Endothelial cell (in vitro differentiated cells): ENCODE results near the gene FAM219A. TPM values are rescaled to one million over a fixed set of nuclear protein-coding genes. Genes with fewer than 3 reads are reported as not detected.

Source experiments
- DNase-seq: peaks from one replicate; pipeline ENCODE4 v3.0.0; 2021; ENCODE audit warnings: low spot score
- H3K27ac Mint-ChIP-seq: one replicate; pipeline ENCODE4 v1.8.0; 2021; ENCODE audit warnings: mixed read lengths, inconsistent platforms; ENCODE audit not compliant: unreplicated experiment
- H3K27me3 Mint-ChIP-seq: one replicate; pipeline ENCODE4 v1.8.0; 2021; ENCODE audit warnings: mild to moderate bottlenecking, moderate library complexity, mixed read lengths, inconsistent platforms; ENCODE audit not compliant: unreplicated experiment
- H3K36me3 Mint-ChIP-seq: one replicate; pipeline ENCODE4 v1.8.0; 2021; ENCODE audit warnings: mild to moderate bottlenecking, low read depth, mixed read lengths, inconsistent platforms; ENCODE audit not compliant: unreplicated experiment
- H3K4me1 Mint-ChIP-seq: one replicate; pipeline ENCODE4 v1.8.0; 2021; ENCODE audit warnings: mild to moderate bottlenecking, mixed read lengths, inconsistent platforms; ENCODE audit not compliant: unreplicated experiment
- H3K4me3 Mint-ChIP-seq: one replicate; pipeline ENCODE4 v1.8.0; 2021; ENCODE audit warnings: mild to moderate bottlenecking, mixed read lengths, inconsistent platforms; ENCODE audit not compliant: unreplicated experiment
- H3K9me3 Mint-ChIP-seq: one replicate; pipeline ENCODE4 v1.8.0; 2021; ENCODE audit warnings: mixed read lengths, inconsistent platforms; ENCODE audit not compliant: unreplicated experiment
- long read RNA-seq: library from polyadenylated mRNA; unstranded; transcript quantifications from one replicate; pipeline ENCODE4 v2.0.0, GENCODE V29; 2020; ENCODE audit not compliant: unreplicated experiment
- total RNA-seq: library from RNA; stranded (reverse); fragmentation: NEBNext Ultra II Directional; extraction: Animal tissue kit (Norgen Biotek cat#: 25700); gene quantifications from one replicate; pipeline ENCODE4 v1.2.1, GENCODE V29; 2021; ENCODE audit not compliant: unreplicated experiment
- TF ChIP-seq, protein P1 (sequence below): fragments of 200-600 bp; sonication (generic); IDR thresholded peaks from one replicate; pipeline ENCODE4 v1.5.0; 2021; ENCODE audit warnings: antibody characterized with exemption; ENCODE audit not compliant: unreplicated experiment

The FAM219A gene, protein sequence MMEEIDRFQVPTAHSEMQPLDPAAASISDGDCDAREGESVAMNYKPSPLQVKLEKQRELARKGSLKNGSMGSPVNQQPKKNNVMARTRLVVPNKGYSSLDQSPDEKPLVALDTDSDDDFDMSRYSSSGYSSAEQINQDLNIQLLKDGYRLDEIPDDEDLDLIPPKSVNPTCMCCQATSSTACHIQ
- 55.3 TPM for total RNA-seq
- long read RNA-seq, partial matches to known transcripts, result 0 of 3 reads
- long read RNA-seq, other reads (novel, unspliced or antisense), result 2 of 3 reads

DNA sequence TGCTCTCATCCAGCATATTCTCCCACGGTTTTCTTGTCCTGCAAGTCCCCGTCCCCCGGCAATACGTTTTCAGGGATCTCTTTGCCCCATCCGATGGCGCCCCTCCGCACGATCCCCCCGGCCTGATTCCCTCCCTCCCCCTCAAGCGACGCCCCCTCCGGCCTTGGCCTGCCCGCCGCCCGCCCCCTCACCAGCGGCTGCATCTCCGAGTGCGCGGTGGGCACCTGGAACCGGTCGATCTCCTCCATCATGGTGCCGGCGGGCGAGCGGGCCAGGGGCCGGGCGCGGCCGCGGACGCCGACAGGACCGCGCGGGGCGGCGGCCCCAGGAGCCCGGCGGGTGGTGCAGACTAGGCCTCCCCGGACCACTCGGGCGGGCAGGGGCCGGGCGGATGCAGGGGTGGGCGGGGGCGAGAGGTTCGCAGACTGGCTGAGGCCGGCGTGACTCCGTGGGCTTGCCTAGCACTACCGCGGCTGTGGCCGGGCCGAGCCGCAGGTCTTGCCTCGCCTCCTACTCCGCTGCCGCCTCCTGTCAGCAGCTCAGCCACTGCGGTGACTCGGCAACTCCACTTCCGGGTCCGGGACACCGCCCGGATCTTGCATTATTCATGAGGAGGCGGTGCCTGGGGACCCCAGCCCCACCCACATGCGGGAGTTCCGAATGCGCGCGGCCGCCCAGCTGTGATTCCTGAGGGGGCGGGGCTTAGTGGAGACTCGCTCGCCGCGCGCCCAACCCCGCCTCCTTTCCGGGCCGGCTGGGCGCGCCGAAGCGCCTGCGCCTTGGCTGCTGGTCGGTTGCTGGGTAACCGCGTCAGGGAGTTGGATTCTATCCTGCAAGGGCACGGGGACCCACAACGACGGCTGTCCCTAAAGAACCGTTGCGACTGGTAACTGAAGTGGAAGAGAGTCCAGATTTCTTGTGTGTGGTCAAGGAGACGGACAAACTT is at the start of gene FAM219A, which contains the start of gene DNAI1:
Gene FAM219A, minus strand, starts transcription at position 558 of the 946 bp plus-strand sequence. Its CDS starts 307 bp downstream, at position 251.
Gene DNAI1, plus strand, starts transcription at position 793 of the 946 bp plus-strand sequence. CDS start 201 bp downstream, outside the sequence.
- DNase-seq, result peak; percentile 99
- H3K4me1 Mint-ChIP-seq, result peaks cover 44% of the 10 kb centered on the region
- H3K9me3 Mint-ChIP-seq, result no peaks in the 10 kb centered on the region
- peaks cover 14% of the 10 kb centered on the region for H3K27me3 Mint-ChIP-seq
- TF ChIP-seq, protein P1, sequence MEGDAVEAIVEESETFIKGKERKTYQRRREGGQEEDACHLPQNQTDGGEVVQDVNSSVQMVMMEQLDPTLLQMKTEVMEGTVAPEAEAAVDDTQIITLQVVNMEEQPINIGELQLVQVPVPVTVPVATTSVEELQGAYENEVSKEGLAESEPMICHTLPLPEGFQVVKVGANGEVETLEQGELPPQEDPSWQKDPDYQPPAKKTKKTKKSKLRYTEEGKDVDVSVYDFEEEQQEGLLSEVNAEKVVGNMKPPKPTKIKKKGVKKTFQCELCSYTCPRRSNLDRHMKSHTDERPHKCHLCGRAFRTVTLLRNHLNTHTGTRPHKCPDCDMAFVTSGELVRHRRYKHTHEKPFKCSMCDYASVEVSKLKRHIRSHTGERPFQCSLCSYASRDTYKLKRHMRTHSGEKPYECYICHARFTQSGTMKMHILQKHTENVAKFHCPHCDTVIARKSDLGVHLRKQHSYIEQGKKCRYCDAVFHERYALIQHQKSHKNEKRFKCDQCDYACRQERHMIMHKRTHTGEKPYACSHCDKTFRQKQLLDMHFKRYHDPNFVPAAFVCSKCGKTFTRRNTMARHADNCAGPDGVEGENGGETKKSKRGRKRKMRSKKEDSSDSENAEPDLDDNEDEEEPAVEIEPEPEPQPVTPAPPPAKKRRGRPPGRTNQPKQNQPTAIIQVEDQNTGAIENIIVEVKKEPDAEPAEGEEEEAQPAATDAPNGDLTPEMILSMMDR, result no peak
- peaks cover 3% of the 10 kb centered on the region for H3K36me3 Mint-ChIP-seq
- peak within 1 kb of the TSS; percentile 87 for H3K27ac Mint-ChIP-seq
- peak within 1 kb of the TSS; percentile 98 for H3K4me3 Mint-ChIP-seq

DNA sequence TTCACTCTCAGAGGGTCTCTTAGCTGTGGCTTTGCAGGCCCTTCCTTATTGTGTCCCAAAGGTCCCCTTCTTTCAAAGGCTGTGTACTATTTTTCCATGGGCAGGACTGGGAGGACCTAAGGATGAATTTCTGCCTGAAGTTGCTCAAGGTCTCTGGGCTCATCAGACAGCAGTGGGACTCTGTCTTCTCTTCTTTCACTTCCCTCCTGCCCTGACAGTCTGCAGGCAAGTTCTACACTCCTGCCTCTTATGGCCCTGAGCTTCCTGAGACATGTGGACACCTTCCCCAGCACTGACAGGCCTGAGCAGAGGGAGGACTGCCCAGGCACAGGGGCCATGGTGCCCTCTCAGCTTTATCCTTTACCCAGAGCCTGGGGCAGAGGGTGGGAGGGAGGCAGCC is 49.6 kb upstream of the FAM219A start:
- Mint-ChIP-seq H3K4me1 (no peaks in the 10 kb centered on the region), H3K9me3 (no peaks in the 10 kb centered on the region), H3K27me3 (peaks cover 8% of the 10 kb centered on the region), H3K36me3 (no peaks in the 10 kb centered on the region), H3K4me3 (no peak overlapping the region), H3K27ac (no peak overlapping the region)
- TF ChIP-seq, protein P1, result no peak
- DNase-seq, result no peak

DNA sequence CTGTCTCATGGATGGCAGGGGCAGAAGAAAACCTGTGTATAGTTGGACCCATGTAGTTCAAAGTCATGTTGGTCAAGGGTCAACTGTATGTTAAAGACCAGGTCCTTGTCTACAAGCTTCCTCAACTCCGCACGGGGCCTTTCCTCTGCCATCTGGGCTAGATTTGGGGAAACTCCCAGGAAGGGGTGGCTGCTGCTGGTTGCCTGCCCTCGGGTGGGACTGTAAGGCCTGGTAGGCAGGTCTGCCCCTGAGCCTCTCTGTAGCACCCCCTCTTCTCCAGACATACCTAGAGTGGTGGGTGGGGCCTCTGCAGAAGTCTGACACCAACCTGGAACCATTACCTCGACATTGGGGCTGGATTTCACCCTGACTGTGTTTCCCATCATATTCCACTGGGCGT is 49.2 kb upstream of the FAM219A start:
- Mint-ChIP-seq H3K36me3 (no peaks in the 10 kb centered on the region), H3K4me1 (no peaks in the 10 kb centered on the region), H3K27ac (no peak overlapping the region), H3K4me3 (no peak overlapping the region), H3K27me3 (peaks cover 8% of the 10 kb centered on the region), H3K9me3 (no peaks in the 10 kb centered on the region)
- DNase-seq, result no peak
- TF ChIP-seq, protein P1, result no peak

DNA sequence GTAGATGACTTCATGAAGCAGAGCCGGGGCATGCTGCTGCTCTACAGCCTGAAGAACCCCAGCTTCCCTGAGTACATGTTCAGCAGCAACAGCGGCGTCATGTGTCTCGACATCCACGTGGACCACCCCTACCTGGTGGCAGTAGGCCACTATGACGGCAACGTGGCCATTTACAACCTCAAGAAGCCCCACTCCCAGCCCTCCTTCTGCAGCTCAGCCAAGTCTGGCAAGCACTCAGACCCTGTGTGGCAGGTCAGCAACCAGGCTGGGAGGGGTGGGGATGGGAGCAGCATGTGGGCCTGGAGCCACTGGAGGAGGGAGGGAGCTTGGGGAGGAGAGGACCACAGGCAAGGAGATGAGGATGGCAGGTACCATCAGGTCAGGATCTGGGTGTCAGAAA is 48.3 kb upstream of the FAM219A start:
- Mint-ChIP-seq H3K27ac (no peak overlapping the region), H3K4me3 (no peak overlapping the region), H3K9me3 (no peaks in the 10 kb centered on the region), H3K4me1 (no peaks in the 10 kb centered on the region), H3K36me3 (no peaks in the 10 kb centered on the region), H3K27me3 (peaks cover 8% of the 10 kb centered on the region)
- TF ChIP-seq, protein P1, result no peak
- no peak for DNase-seq
